Smooth muscle cell (in vitro differentiated cells): ENCODE results near the gene ZNF25. TPM values are rescaled to one million over a fixed set of nuclear protein-coding genes. Genes with fewer than 3 reads are reported as not detected.
"Not testable (repeated sequence)": the region's sequence is repeated elsewhere in the genome, so short reads cannot be mapped to it uniquely, and the experiment has no call there.

ENCODE experiments used
- DNase-seq: peaks from one replicate; lab custom pipeline; 2025; ENCODE audit not compliant: unreplicated experiment; lab: John Stamatoyannopoulos, UW
- H2AFZ ChIP-seq: fragments of 200-600 bp; sonication (generic); 2 replicates; pipeline ENCODE4 v1.6.0; 2016; ENCODE audit warnings: antibody characterized with exemption, low read depth, mild to moderate bottlenecking
- H3F3A ChIP-seq: fragments of 200-600 bp; sonication (generic); 2 replicates; pipeline ENCODE4 v1.6.0; 2017; ENCODE audit warnings: antibody characterized with exemption, low read depth
- H3K27ac ChIP-seq: fragments of 200-600 bp; sonication (generic); 2 replicates; pipeline ENCODE4 v1.5.1; 2016; ENCODE audit warnings: low read depth, mild to moderate bottlenecking
- H3K27me3 ChIP-seq: fragments of 200-600 bp; sonication (generic); 2 replicates; pipeline ENCODE4 v1.6.1; 2016; ENCODE audit warnings: low read depth, mild to moderate bottlenecking
- H3K36me3 ChIP-seq: fragments of 200-600 bp; sonication (generic); 2 replicates; pipeline ENCODE4 v1.5.1; 2016; ENCODE audit warnings: low read depth
- H3K4me1 ChIP-seq: fragments of 200-600 bp; sonication (generic); 2 replicates; pipeline ENCODE4 v1.5.1; 2016; ENCODE audit warnings: low read depth
- H3K4me2 ChIP-seq: fragments of 200-600 bp; sonication (generic); 2 replicates; pipeline ENCODE4 v1.6.0; 2016; ENCODE audit warnings: mild to moderate bottlenecking
- H3K4me3 ChIP-seq: fragments of 200-600 bp; sonication (generic); 2 replicates; pipeline ENCODE4 v1.5.1; 2016; ENCODE audit warnings: mild to moderate bottlenecking
- H3K79me2 ChIP-seq: fragments of 200-600 bp; sonication (generic); 2 replicates; pipeline ENCODE4 v1.6.0; 2016; ENCODE audit warnings: low read depth, mild to moderate bottlenecking
- H3K9ac ChIP-seq: fragments of 200-600 bp; sonication (generic); 2 replicates; pipeline ENCODE4 v1.6.0; 2016; ENCODE audit warnings: low read depth
- H3K9me3 ChIP-seq: fragments of 200-600 bp; sonication (generic); replicated peaks from 2 replicates; pipeline ENCODE4 v1.5.1; 2016; ENCODE audit warnings: low read depth
- H4K20me1 ChIP-seq: fragments of 200-600 bp; sonication (generic); 2 replicates; pipeline ENCODE4 v1.6.0; 2016; ENCODE audit warnings: low read depth
- WGBS: methylation state at CpG from one replicate; pipeline ENCODE4 v1.1.7; 2016; ENCODE audit warnings: low lambda C conversion rate; 5-methylcytosine and 5-hydroxymethylcytosine counted together
- polyA plus RNA-seq: library from polyadenylated mRNA; unstranded; fragments of >200 nt; fragmentation: Nextera tagmentation; extraction: Ambion mirVana; gene quantifications from 2 replicates; pipeline ENCODE4 v1.2.1, GENCODE V29; 2016
- total RNA-seq: library from RNA; depleted of rRNA; stranded (reverse); fragments of >200 nt; gene quantifications from 2 replicates; pipeline ENCODE4 v1.2.3, GENCODE V29; 2014
- TF ChIP-seq, protein P1 (sequence below): fragments of 200-600 bp; sonication (generic); IDR thresholded peaks from 2 replicates; pipeline ENCODE4 v1.5.1; 2017; ENCODE audit warnings: borderline replicate concordance, mild to moderate bottlenecking, antibody characterized with exemption; ENCODE audit not compliant: insufficient read depth, poor library complexity, severe bottlenecking

The ZNF25 gene
- total RNA-seq (6.9 and 12.6 TPM in 2 replicates), polyA plus RNA-seq (3.6 and 3.8 TPM in 2 replicates)

DNA sequence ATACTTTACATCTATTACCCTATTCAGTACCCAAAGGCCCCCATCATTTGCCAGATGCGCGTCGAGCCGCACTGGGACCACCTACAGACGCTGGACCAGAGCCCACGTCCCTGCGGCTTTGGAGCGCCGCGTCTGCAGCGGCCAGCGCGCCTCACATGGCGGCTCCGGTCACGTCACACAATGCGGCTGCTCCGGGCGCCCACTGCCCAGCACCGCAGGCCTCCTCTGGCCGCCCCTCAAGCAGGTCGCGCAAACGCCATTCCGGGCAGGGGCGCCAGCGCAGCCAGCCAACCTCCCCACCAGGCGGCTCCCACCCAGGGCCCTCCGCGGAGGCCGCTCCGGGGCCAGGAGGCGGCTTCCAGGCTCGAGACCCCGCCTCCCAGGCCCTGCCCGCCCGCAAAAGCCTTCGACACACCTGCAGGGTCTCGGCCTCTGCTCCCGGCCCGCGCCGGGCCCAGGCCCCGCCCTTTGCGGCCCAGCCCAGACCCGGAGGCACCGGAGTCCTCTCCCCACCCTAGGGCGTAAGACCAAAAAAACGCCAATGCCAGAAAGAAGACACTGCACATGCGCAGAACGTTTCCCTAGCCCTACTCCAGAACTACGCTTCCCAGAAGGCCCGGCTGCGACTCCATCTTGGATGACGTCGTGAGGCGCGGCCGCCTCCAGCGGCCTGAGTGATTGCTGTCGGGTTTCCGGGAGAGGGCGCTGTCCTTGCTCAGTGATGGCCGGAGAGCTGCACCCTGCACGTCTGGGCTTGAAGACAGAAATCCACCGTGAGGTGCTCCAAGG, at the start of gene ZNF25:
Gene ZNF25, minus strand, starts transcription at position 557 of the 789 bp plus-strand sequence. CDS start 4,925 bp downstream, outside the sequence.
- Histone ChIP-seq H3K27me3 (no peaks in the 10 kb centered on the region), H3K79me2 (no peaks in the 10 kb centered on the region), H4K20me1 (no peaks in the 10 kb centered on the region), H2AFZ (peak within 1 kb of the TSS; percentile 99), H3K36me3 (no peaks in the 10 kb centered on the region), H3F3A (no peaks in the 10 kb centered on the region), H3K9ac (peak within 1 kb of the TSS; percentile 88), H3K9me3 (no peaks in the 10 kb centered on the region), H3K27ac (peak within 1 kb of the TSS; percentile 65), H3K4me1 (peaks cover 4% of the 10 kb centered on the region), H3K4me3 (peak within 1 kb of the TSS; percentile 80), H3K4me2 (peak within 1 kb of the TSS; percentile 84)
- DNase-seq, result peak; percentile 87
- under 1% methylated on average over 58 of the region's 66 CpGs for WGBS
- TF ChIP-seq, protein P1, sequence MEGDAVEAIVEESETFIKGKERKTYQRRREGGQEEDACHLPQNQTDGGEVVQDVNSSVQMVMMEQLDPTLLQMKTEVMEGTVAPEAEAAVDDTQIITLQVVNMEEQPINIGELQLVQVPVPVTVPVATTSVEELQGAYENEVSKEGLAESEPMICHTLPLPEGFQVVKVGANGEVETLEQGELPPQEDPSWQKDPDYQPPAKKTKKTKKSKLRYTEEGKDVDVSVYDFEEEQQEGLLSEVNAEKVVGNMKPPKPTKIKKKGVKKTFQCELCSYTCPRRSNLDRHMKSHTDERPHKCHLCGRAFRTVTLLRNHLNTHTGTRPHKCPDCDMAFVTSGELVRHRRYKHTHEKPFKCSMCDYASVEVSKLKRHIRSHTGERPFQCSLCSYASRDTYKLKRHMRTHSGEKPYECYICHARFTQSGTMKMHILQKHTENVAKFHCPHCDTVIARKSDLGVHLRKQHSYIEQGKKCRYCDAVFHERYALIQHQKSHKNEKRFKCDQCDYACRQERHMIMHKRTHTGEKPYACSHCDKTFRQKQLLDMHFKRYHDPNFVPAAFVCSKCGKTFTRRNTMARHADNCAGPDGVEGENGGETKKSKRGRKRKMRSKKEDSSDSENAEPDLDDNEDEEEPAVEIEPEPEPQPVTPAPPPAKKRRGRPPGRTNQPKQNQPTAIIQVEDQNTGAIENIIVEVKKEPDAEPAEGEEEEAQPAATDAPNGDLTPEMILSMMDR, result peak; percentile 84

- Histone ChIP-seq H3K27ac (no peak overlapping the region), H3K9me3 (no peaks in the 10 kb centered on the region), H3K9ac (no peak overlapping the region), H3K27me3 (no peaks in the 10 kb centered on the region), H3K4me2 (no peak overlapping the region), H3F3A (no peaks in the 10 kb centered on the region), H3K79me2 (no peaks in the 10 kb centered on the region), H4K20me1 (no peaks in the 10 kb centered on the region), H3K36me3 (peaks cover 5% of the 10 kb centered on the region), H3K4me1 (no peaks in the 10 kb centered on the region), H2AFZ (no peak overlapping the region), H3K4me3 (no peak overlapping the region)
- TF ChIP-seq, protein P1, result no peak
- 91% methylated on average over 3 of the region's 3 CpGs for WGBS
- no peak for DNase-seq
These were observed 48.8 kb upstream of the ZNF25 start for GRCh38 chr10:38025283-38025682.

DNA sequence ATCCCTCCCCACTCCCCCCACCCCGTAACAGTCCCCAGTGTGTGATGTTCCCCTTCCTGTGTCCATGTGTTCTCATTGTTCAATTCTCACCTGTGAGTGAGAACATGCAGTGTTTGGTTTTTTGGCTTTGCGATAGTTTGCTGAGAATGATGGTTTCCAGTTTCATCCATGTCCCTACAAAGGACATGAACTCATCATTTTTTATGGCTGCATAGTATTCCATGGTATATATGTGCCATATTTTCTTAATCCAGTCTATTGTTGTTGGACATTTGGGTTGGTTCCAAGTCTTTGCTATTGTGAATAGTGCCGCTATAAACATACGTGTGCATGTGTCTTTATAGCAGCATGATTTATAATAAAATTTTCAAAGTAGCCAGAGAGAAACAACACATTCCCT, 42.7 kb upstream of the ZNF25 start:
- not testable (repeated sequence) for H3K4me3 ChIP-seq, DNase-seq, H4K20me1 ChIP-seq, H3K4me1 ChIP-seq, H3K27me3 ChIP-seq, H3K79me2 ChIP-seq, H3K4me2 ChIP-seq, H3K9ac ChIP-seq, H2AFZ ChIP-seq, H3K27ac ChIP-seq, H3K9me3 ChIP-seq, H3F3A ChIP-seq
- WGBS, result 75% methylated on average over 4 of the region's 4 CpGs
- H3K36me3 ChIP-seq, result peaks cover 18% of the 10 kb centered on the region

- Histone ChIP-seq H3K27me3 (no peaks in the 10 kb centered on the region), H4K20me1 (no peaks in the 10 kb centered on the region), H3K27ac (no peak overlapping the region), H3K4me1 (peaks cover 7% of the 10 kb centered on the region), H3K4me3 (no peak overlapping the region), H3K9me3 (peaks cover 4% of the 10 kb centered on the region), H3F3A (no peaks in the 10 kb centered on the region), H2AFZ (no peak overlapping the region), H3K9ac (no peak overlapping the region), H3K36me3 (peaks cover 18% of the 10 kb centered on the region), H3K4me2 (no peak overlapping the region), H3K79me2 (peaks cover 5% of the 10 kb centered on the region)
- 91% methylated on average over 1 of the region's 1 CpG for WGBS
- no peak for DNase-seq
- TF ChIP-seq, protein P1, result no peak
These were observed 39.9 kb upstream of the ZNF25 start for GRCh38 chr10:38016354-38016753.
